Measurements from ENCODE around the gene CPNE7. TPM values are rescaled to one million over a fixed set of nuclear protein-coding genes. Genes with fewer than 3 reads are reported as not detected.

CPNE7 gene
- total and polyA plus RNA-seq, 5 donors, result not detected

DNA sequence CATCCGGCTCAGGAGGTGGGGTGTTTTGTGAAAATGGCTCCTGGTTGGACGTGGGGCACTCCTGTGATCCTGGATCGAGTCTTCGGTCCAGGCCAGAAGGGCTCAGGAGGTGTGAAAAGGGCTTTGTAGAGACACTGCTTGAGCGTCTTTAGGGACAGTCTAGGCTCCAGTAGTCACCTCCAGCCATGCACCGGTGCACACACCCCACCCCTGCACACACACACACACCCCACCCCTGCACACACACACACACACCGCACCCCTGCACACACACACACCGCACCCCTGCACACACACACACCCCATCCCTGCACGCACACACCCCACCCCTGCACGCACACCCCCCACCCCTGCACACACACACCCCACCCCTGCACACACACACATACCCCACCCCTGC is 62.9 kb downstream of the CPNE7 start:
- intact Hi-C loops (cut with DNase I), result no loop called here
- no peak for DNase-seq
- no peaks in the 10 kb centered on the region for H3K27me3 ChIP-seq (ENCODE audit: control insufficient read depth, insufficient read depth)
- H3K4me3 ChIP-seq (ENCODE audit: low read length), result no peak overlapping the region
- ATAC-seq, result no peak
- H3K4me1 ChIP-seq (ENCODE audit: control insufficient read depth, insufficient read depth, low read length), result no peaks in the 10 kb centered on the region
- 85% methylated on average over 10 of the region's 10 CpGs for WGBS
- H3K27ac ChIP-seq (ENCODE audit: low read length), result no peak overlapping the region
- no peaks in the 10 kb centered on the region for H3K9me3 ChIP-seq (ENCODE audit: control insufficient read depth, low read length)

- no peaks in the 10 kb centered on the region for H3K4me1 ChIP-seq (ENCODE audit: control insufficient read depth, insufficient read depth, low read length)
- WGBS, result 93% methylated on average over 6 of the region's 6 CpGs
- H3K27me3 ChIP-seq (ENCODE audit: control insufficient read depth, insufficient read depth), result no peaks in the 10 kb centered on the region
- no peak overlapping the region for H3K27ac ChIP-seq (ENCODE audit: low read length)
- no peak overlapping the region for H3K4me3 ChIP-seq (ENCODE audit: low read length)
- H3K9me3 ChIP-seq (ENCODE audit: control insufficient read depth, low read length), result no peaks in the 10 kb centered on the region
- DNase-seq (no peak), ATAC-seq (no peak)
- intact Hi-C loops (cut with DNase I), result no loop called here
Measured at GRCh38 chr16:89639385-89639784, 63.8 kb downstream of the CPNE7 start.

GRCh38 chr16:89641458-89642119 is 66.0 kb downstream of the CPNE7 start:
- Histone ChIP-seq H3K9me3 (ENCODE audit: control insufficient read depth, low read length) (no peaks in the 10 kb centered on the region), H3K27ac (ENCODE audit: low read length) (no peak overlapping the region), H3K27me3 (ENCODE audit: control insufficient read depth, insufficient read depth) (no peaks in the 10 kb centered on the region), H3K4me3 (ENCODE audit: low read length) (no peak overlapping the region), H3K4me1 (ENCODE audit: control insufficient read depth, insufficient read depth, low read length) (no peaks in the 10 kb centered on the region)
- WGBS, result 40% methylated on average over 14 of the region's 14 CpGs
- intact Hi-C loops (cut with DNase I), result no loop called here
- ATAC-seq, result peak in 1 of 2 donors; percentile 5
- DNase-seq, result no peak

DNA sequence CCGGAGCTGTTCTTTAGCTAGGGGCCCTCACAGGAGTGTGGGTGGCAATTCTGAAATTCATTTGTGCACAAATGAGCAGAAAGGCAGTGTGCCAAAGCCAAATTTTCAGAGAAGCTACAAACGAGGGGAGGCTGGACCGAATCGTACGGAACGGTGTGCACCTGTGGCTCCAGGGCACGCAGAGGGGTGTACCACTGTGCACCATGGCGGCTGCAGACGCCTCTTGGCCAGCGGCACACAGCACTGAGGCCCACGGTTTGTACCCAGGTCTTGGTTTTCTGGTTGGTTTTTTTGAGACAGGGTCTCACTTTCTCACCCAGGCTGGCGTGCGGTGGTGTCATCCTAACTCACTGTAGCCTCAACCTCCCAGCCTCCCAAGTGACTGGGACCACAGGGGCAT is 67.0 kb downstream of the CPNE7 start:
- DNase-seq, result no peak
- Histone ChIP-seq H3K4me1 (ENCODE audit: control insufficient read depth, insufficient read depth, low read length) (no peaks in the 10 kb centered on the region), H3K27me3 (ENCODE audit: control insufficient read depth, insufficient read depth) (no peaks in the 10 kb centered on the region), H3K4me3 (ENCODE audit: low read length) (no peak overlapping the region), H3K9me3 (ENCODE audit: control insufficient read depth, low read length) (no peaks in the 10 kb centered on the region), H3K27ac (ENCODE audit: low read length) (no peak overlapping the region)
- intact Hi-C loops (cut with DNase I), result no loop called here
- no peak for ATAC-seq
- WGBS, result 80% methylated on average over 13 of the region's 13 CpGs

DNA sequence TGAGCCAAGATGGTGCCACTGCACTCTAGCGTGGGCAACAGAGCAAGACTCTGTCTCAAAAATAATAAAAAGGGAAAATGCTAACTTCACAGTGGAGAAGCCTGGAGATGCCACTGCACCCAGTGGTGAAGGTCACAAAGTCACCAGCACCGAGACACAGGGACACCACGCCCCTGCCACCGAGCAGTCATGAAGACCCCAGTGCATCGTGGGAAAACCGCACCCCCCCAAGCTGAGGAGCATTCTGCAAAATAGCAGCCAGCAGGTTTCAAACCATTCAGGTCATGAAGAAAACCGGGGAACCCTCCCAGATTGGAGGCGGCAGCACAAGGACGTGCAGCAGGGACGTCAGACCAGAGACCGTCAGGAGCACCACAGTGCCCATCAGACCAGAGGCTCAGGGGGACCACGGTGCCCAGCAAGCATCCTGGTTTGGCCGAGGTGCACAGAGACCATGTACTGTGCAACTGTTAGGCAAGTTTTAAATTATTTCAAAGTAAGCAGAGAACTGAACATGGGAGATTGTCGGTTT is 68.3 kb downstream of the CPNE7 start:
- intact Hi-C loops (cut with DNase I), result no loop called here
- Histone ChIP-seq H3K27me3 (ENCODE audit: control insufficient read depth, insufficient read depth) (no peaks in the 10 kb centered on the region), H3K4me1 (ENCODE audit: control insufficient read depth, insufficient read depth, low read length) (no peaks in the 10 kb centered on the region), H3K9me3 (ENCODE audit: control insufficient read depth, low read length) (no peaks in the 10 kb centered on the region), H3K27ac (ENCODE audit: low read length) (no peak overlapping the region), H3K4me3 (ENCODE audit: low read length) (no peak overlapping the region)
- ATAC-seq (no peak), DNase-seq (no peak)
- 72% methylated on average over 14 of the region's 14 CpGs for WGBS

GRCh38 chr16:89645122-89645521 is 69.6 kb downstream of the CPNE7 start:
- no peaks in the 10 kb centered on the region for H3K4me1 ChIP-seq (ENCODE audit: control insufficient read depth, insufficient read depth, low read length)
- WGBS, result 77% methylated on average over 11 of the region's 11 CpGs
- no peak for ATAC-seq

GRCh38 chr16:89646270-89646669 is 70.7 kb downstream of the CPNE7 start:
- no peaks in the 10 kb centered on the region for H3K4me1 ChIP-seq (ENCODE audit: control insufficient read depth, insufficient read depth, low read length)
- ATAC-seq, result no peak
- no peak for DNase-seq
- no peaks in the 10 kb centered on the region for H3K9me3 ChIP-seq (ENCODE audit: control insufficient read depth, low read length)
- no peaks in the 10 kb centered on the region for H3K27me3 ChIP-seq (ENCODE audit: control insufficient read depth, insufficient read depth)
- 95% methylated on average over 22 of the region's 22 CpGs for WGBS
- H3K4me3 ChIP-seq (ENCODE audit: low read length), result no peak overlapping the region
- no peak overlapping the region for H3K27ac ChIP-seq (ENCODE audit: low read length)
- intact Hi-C loops (cut with DNase I), result no loop called here

More at GRCh38 chr16:89645122-89645521, 69.6 kb downstream of the CPNE7 start:
- Histone ChIP-seq H3K4me3 (ENCODE audit: low read length) (no peak overlapping the region), H3K9me3 (ENCODE audit: control insufficient read depth, low read length) (no peaks in the 10 kb centered on the region), H3K27ac (ENCODE audit: low read length) (no peak overlapping the region), H3K27me3 (ENCODE audit: control insufficient read depth, insufficient read depth) (no peaks in the 10 kb centered on the region)
- DNase-seq, result no peak
- intact Hi-C loops (cut with DNase I), result no loop called here

Other genes starting within 250 kb of the CPNE7 start
- gene ANKRD11, start 85.2 kb upstream of the CPNE7 start, total RNA-seq, result 10 to 100 TPM; 92.6 to 98.9 (median 96.9) TPM
- gene ANKRD11, start 85.2 kb upstream of the CPNE7 start, polyA plus RNA-seq, result 75.3 TPM
- 100 to 1,000 TPM in 1 of 4 donors, 10 to 100 TPM in 3; 81.9 to 101 (median 88.6) TPM for gene SPG7, start 67.4 kb upstream of the CPNE7 start, total RNA-seq
- gene SPG7, start 67.4 kb upstream of the CPNE7 start, polyA plus RNA-seq, result 96.7 TPM
- gene RPL13, start 15.1 kb upstream of the CPNE7 start, total RNA-seq, result 1,000 to 10,000 TPM; 1,148 to 1,505 (median 1,262) TPM
- 3,185 TPM for gene RPL13, start 15.1 kb upstream of the CPNE7 start, polyA plus RNA-seq
- gene DPEP1, start 37.9 kb downstream of the CPNE7 start, total RNA-seq, result under 1 TPM in 2 of 4 donors, not detected in 2; 0.31 to 0.53 TPM
- 0.18 TPM for gene DPEP1, start 37.9 kb downstream of the CPNE7 start, polyA plus RNA-seq
- 10 to 100 TPM; 36.2 to 48.8 (median 38.7) TPM for gene CHMP1A, start 82.0 kb downstream of the CPNE7 start, total RNA-seq
- gene CHMP1A, start 82.0 kb downstream of the CPNE7 start, polyA plus RNA-seq, result 35.1 TPM
- gene SPATA33, start 82.1 kb downstream of the CPNE7 start, total RNA-seq, result 1 to 10 TPM; 1.4 to 5.3 (median 3.3) TPM
- gene SPATA33, start 82.1 kb downstream of the CPNE7 start, polyA plus RNA-seq, result 2.4 TPM
- 10 to 100 TPM; 21.4 to 29.7 (median 26.9) TPM for gene CDK10, start 110.9 kb downstream of the CPNE7 start, total RNA-seq
- 25.7 TPM for gene CDK10, start 110.9 kb downstream of the CPNE7 start, polyA plus RNA-seq
- 1 to 10 TPM; 2.3 to 5.2 (median 3.6) TPM for gene SPATA2L, start 125.9 kb downstream of the CPNE7 start, total RNA-seq
- gene SPATA2L, start 125.9 kb downstream of the CPNE7 start, polyA plus RNA-seq, result 3.1 TPM
- 10 to 100 TPM; 10.6 to 16.3 (median 14.8) TPM for gene VPS9D1, start 145.1 kb downstream of the CPNE7 start, total RNA-seq
- 18.4 TPM for gene VPS9D1, start 145.1 kb downstream of the CPNE7 start, polyA plus RNA-seq
- 10 to 100 TPM; 12.4 to 16.2 (median 14.9) TPM for gene ZNF276, start 145.8 kb downstream of the CPNE7 start, total RNA-seq
- 12.1 TPM for gene ZNF276, start 145.8 kb downstream of the CPNE7 start, polyA plus RNA-seq
- 1 to 10 TPM; 1.8 to 4.4 (median 2.6) TPM for gene FANCA, start 240.9 kb downstream of the CPNE7 start, total RNA-seq
- gene FANCA, start 240.9 kb downstream of the CPNE7 start, polyA plus RNA-seq, result 2.4 TPM